IMR-90 (cell line): ENCODE data around the gene RPH3AL. TPM values are rescaled to one million over a fixed set of nuclear protein-coding genes. Genes with fewer than 3 reads are reported as not detected.

ENCODE experiments used
- ATAC-seq: fragments of 200-7000 bp; cut with Tn5 transposase; 2 replicates; pipeline ENCODE4 v1.9.1; 2020; ENCODE audit warnings: low read depth, mild to moderate bottlenecking, moderate library complexity
- BruUV-seq: library from RNA; stranded (reverse); fragments of 400-500 nt; replicated peaks from 2 replicates; lab custom pipeline; 2021; lab: Mats Ljungman, UMichigan
- CTCF ChIA-PET: fragments of 300-600 bp; formaldehyde crosslinking; extraction: SDS; loops from one replicate; lab custom pipeline; 2021; ENCODE audit warnings: antibody characterized with exemption; lab: Yijun Ruan, JAX
- POLR2A ChIA-PET: fragments of 300-600 bp; sonication (Branson Sonifier 250); formaldehyde crosslinking; loops from one replicate; lab custom pipeline; 2022; ENCODE audit warnings: antibody characterized with exemption; ENCODE audit not compliant: unreplicated experiment; lab: Charles Lee
- DNase-seq: peaks from one replicate; pipeline ENCODE4 v3.0.0; 2013
- H2AFZ ChIP-seq: replicated peaks from 2 replicates; pipeline ENCODE3; 2013; ENCODE audit warnings: low read length, mild to moderate bottlenecking; ENCODE audit not compliant: poor library complexity
- H2AK5ac ChIP-seq: 2 replicates; pipeline ENCODE4 v1.6.1; 2013; ENCODE audit warnings: low read depth, low read length, inconsistent platforms
- H2AK9ac ChIP-seq: replicated peaks from 2 replicates; pipeline ENCODE3; 2013; ENCODE audit warnings: mild to moderate bottlenecking, low read depth, low read length, moderate library complexity; ENCODE audit not compliant: poor library complexity
- H2BK120ac ChIP-seq: 2 replicates; pipeline ENCODE4 v1.6.1; 2013; ENCODE audit warnings: low read depth, low read length, inconsistent platforms
- H2BK15ac ChIP-seq: 3 replicates; pipeline ENCODE4 v1.6.1; 2013; ENCODE audit warnings: low read depth, low read length, inconsistent platforms
- H2BK20ac ChIP-seq: 2 replicates; pipeline ENCODE4 v1.6.1; 2013; ENCODE audit warnings: low read depth, mild to moderate bottlenecking, inconsistent platforms, low read length, moderate library complexity
- H2BK5ac ChIP-seq: 2 replicates; pipeline ENCODE4 v1.6.1; 2013; ENCODE audit warnings: mild to moderate bottlenecking, low read depth, low read length, inconsistent platforms; ENCODE audit not compliant: poor library complexity, severe bottlenecking
- H3K14ac ChIP-seq: replicated peaks from 2 replicates; pipeline ENCODE4 v1.6.1; 2013; ENCODE audit warnings: low read depth, low read length, inconsistent platforms
- H3K18ac ChIP-seq: 2 replicates; pipeline ENCODE4 v1.6.1; 2013; ENCODE audit warnings: low read depth, low read length, control low read depth
- H3K23ac ChIP-seq: 2 replicates; pipeline ENCODE4 v1.6.1; 2013; ENCODE audit warnings: low read depth, low read length, inconsistent platforms
- H3K27ac ChIP-seq: 2 replicates; pipeline ENCODE4 v1.5.1; 2013; ENCODE audit warnings: mild to moderate bottlenecking, control low read depth, low read length; ENCODE audit not compliant: insufficient read depth
- H3K27me3 ChIP-seq: 2 replicates; pipeline ENCODE4 v1.6.1; 2013; ENCODE audit warnings: low read length; ENCODE audit not compliant: control insufficient read depth, insufficient read depth
- H3K36me3 ChIP-seq: 2 replicates; pipeline ENCODE4 v1.6.1; 2013; ENCODE audit warnings: low read length, mixed read lengths; ENCODE audit not compliant: control insufficient read depth, insufficient read depth
- H3K4ac ChIP-seq: 2 replicates; pipeline ENCODE4 v1.6.1; 2013; ENCODE audit warnings: low read depth, low read length, inconsistent platforms
- H3K4me1 ChIP-seq: 2 replicates; pipeline ENCODE4 v1.6.1; 2013; ENCODE audit warnings: low read length, mixed read lengths; ENCODE audit not compliant: control insufficient read depth, insufficient read depth
- H3K4me2 ChIP-seq: 2 replicates; pipeline ENCODE4 v1.6.1; 2013; ENCODE audit warnings: low read depth, mild to moderate bottlenecking, control low read depth, low read length, moderate library complexity
- H3K4me3 ChIP-seq: 2 replicates; pipeline ENCODE4 v1.5.1; 2013; ENCODE audit warnings: low read depth, mild to moderate bottlenecking, control low read depth, low read length, moderate library complexity; ENCODE audit not compliant: insufficient read depth
- H3K56ac ChIP-seq: 2 replicates; pipeline ENCODE4 v1.6.1; 2013; ENCODE audit warnings: low read length, inconsistent platforms; ENCODE audit not compliant: insufficient read depth; ENCODE audit errors: extremely low read depth
- H3K79me1 ChIP-seq, 2 experiments: 2 replicates each; pipeline ENCODE4 v1.6.1; 2013; ENCODE audit warnings: low read length in 2 of 2, inconsistent platforms in 1 of 2, low read depth in 1 of 2
- H3K9ac ChIP-seq: 2 replicates; pipeline ENCODE4 v1.6.1; 2013; ENCODE audit warnings: low read depth, low read length, control low read depth
- H3K9me1 ChIP-seq: 2 replicates; pipeline ENCODE4 v1.6.1; 2013; ENCODE audit warnings: low read length, inconsistent platforms; ENCODE audit not compliant: insufficient read depth
- H3K9me3 ChIP-seq: 2 replicates; pipeline ENCODE4 v1.6.1; 2013; ENCODE audit warnings: low read length; ENCODE audit not compliant: control insufficient read depth, insufficient read depth
- H4K20me1 ChIP-seq: 2 replicates; pipeline ENCODE4 v1.6.1; 2013; ENCODE audit warnings: low read length, inconsistent platforms; ENCODE audit not compliant: insufficient read depth
- H4K5ac ChIP-seq: 2 replicates; pipeline ENCODE4 v1.6.1; 2013; ENCODE audit warnings: mild to moderate bottlenecking, low read depth, low read length, control low read depth
- H4K8ac ChIP-seq, 2 experiments: 2 replicates each; pipeline ENCODE4 v1.6.1; 2013; ENCODE audit warnings: low read depth in 2 of 2, low read length in 2 of 2, control low read depth in 1 of 2, inconsistent platforms in 1 of 2
- H4K91ac ChIP-seq: 2 replicates; pipeline ENCODE4 v1.6.1; 2013; ENCODE audit warnings: low read depth, low read length, inconsistent platforms; ENCODE audit not compliant: insufficient read depth
- BHLHE40 ChIP-seq: fragments of 150-350 bp; IDR thresholded peaks from 2 replicates; pipeline ENCODE4 v1.6.1; 2016; ENCODE audit warnings: mild to moderate bottlenecking, low read depth, low read length
- CEBPB ChIP-seq: IDR thresholded peaks from 2 replicates; pipeline ENCODE4 v1.6.1; 2012; ENCODE audit warnings: low read depth, low read length, improper control_type of control experiment
- CHD1 ChIP-seq: IDR thresholded peaks from 2 replicates; pipeline ENCODE4 v1.6.1; 2012; ENCODE audit warnings: low read depth, low read length, improper control_type of control experiment
- ELK1 ChIP-seq: fragments of 150-350 bp; IDR thresholded peaks from 2 replicates; pipeline ENCODE4 v1.6.1; 2016; ENCODE audit warnings: low read depth, mild to moderate bottlenecking, low read length, moderate library complexity, borderline replicate concordance
- FOS ChIP-seq: fragments of 150-350 bp; IDR thresholded peaks from 2 replicates; pipeline ENCODE4 v1.6.1; 2016; ENCODE audit warnings: low read depth, low read length
- MAFK ChIP-seq: IDR thresholded peaks from 2 replicates; pipeline ENCODE4 v1.6.1; 2012; ENCODE audit warnings: low read depth, low read length, improper control_type of control experiment
- MAZ ChIP-seq: IDR thresholded peaks from 2 replicates; pipeline ENCODE4 v1.6.1; 2012; ENCODE audit warnings: low read depth, mild to moderate bottlenecking, low read length, improper control_type of control experiment, moderate library complexity, borderline replicate concordance
- MXI1 ChIP-seq: IDR thresholded peaks from 2 replicates; pipeline ENCODE4 v1.6.1; 2012; ENCODE audit warnings: low read depth, mild to moderate bottlenecking, low read length, moderate library complexity, borderline replicate concordance
- NFE2L2 ChIP-seq: fragments of 150-350 bp; IDR thresholded peaks from 2 replicates; pipeline ENCODE4 v1.6.1; 2016; ENCODE audit warnings: low read depth, mild to moderate bottlenecking, low read length
- POLR2A ChIP-seq: IDR thresholded peaks from 2 replicates; pipeline ENCODE4 v1.6.1; 2012; ENCODE audit warnings: mild to moderate bottlenecking, low read depth, low read length
- RAD21 ChIP-seq: IDR thresholded peaks from 2 replicates; pipeline ENCODE4 v1.6.1; 2012; ENCODE audit warnings: low read length, improper control_type of control experiment
- RCOR1 ChIP-seq: IDR thresholded peaks from 2 replicates; pipeline ENCODE4 v1.6.1; 2012; ENCODE audit warnings: mild to moderate bottlenecking, low read length, improper control_type of control experiment; ENCODE audit not compliant: insufficient replicate concordance
- RFX5 ChIP-seq: IDR thresholded peaks from 2 replicates; pipeline ENCODE4 v1.8.0; 2012; ENCODE audit warnings: low read depth, mild to moderate bottlenecking, low read length, moderate library complexity
- SMC3 ChIP-seq: fragments of 150-350 bp; IDR thresholded peaks from 2 replicates; pipeline ENCODE4 v1.6.1; 2016; ENCODE audit warnings: low read depth, mild to moderate bottlenecking, antibody characterized with exemption, low read length, moderate library complexity
- USF2 ChIP-seq: fragments of 150-350 bp; IDR thresholded peaks from 2 replicates; pipeline ENCODE4 v1.6.1; 2017; ENCODE audit warnings: mild to moderate bottlenecking, antibody characterized with exemption, low read length, low read depth
- WGBS, 2 experiments: methylation state at CpG; one replicate each; pipeline versions ENCODE4 v1.1.5 to v1.1.7; 2013; ENCODE audit warnings: missing lambda C conversion rate in 2 of 2; ENCODE audit not compliant: insufficient read length in 1 of 2; ENCODE audit errors: extremely low coverage in 2 of 2; 5-methylcytosine and 5-hydroxymethylcytosine counted together
- dilution Hi-C: fragments of 300-500 bp; cut with HindIII; formaldehyde crosslinking; loops from one replicate; pipeline ENCODE4 v1.14.3; 2018; ENCODE audit warnings: low sequenced_read_pairs; ENCODE audit not compliant: unreplicated experiment
- in situ Hi-C: fragments of 300-500 bp; cut with MboI; formaldehyde crosslinking; loops from 3 replicates; pipeline ENCODE4 v1.14.3; 2019; ENCODE audit warnings: low sequenced_read_pairs, inconsistent platforms, mixed read lengths
- intact Hi-C: fragments of 100-400 bp; cut with micrococcal nuclease; formaldehyde crosslinking; loops from 2 replicates; pipeline ENCODE4 v1.10.0; 2022
- polyA plus RNA-seq, 3 experiments: library from polyadenylated mRNA; depleted of rRNA; stranded (reverse); fragments of >200 nt; gene quantifications; 2 replicates each; pipeline ENCODE4 v1.2.3, GENCODE V29; 2012; ENCODE audit warnings: low replicate concordance in 1 of 3
- total RNA-seq: library from RNA; depleted of rRNA; stranded (reverse); fragments of >200 nt; gene quantifications from 2 replicates; pipeline ENCODE4 v1.2.3, GENCODE V29; 2012

Gene RPH3AL
- total and polyA plus RNA-seq, 2 of the 4 experiments (the other 2 are of a cell fraction): 1.8 to 2.5 TPM

GRCh38 chr17:332558-333322 lies 19.9 kb downstream of the RPH3AL start:
- no peak overlapping the region for H3K18ac ChIP-seq
- H4K91ac ChIP-seq: no peak overlapping the region
- no peak overlapping the region for H3K9ac ChIP-seq
- no peak overlapping the region for H3K56ac ChIP-seq
- H2BK20ac ChIP-seq: no peak overlapping the region
- H3K4me1 ChIP-seq: peaks cover 3% of the 10 kb centered on the region; the same call in 1 of the 2 replicates
- H4K20me1 ChIP-seq: no peaks in the 10 kb centered on the region
- no peak overlapping the region for H3K4ac ChIP-seq
- intact Hi-C loops: no loop called here
- H3K23ac ChIP-seq: no peak overlapping the region
- no peak overlapping the region for H2BK5ac ChIP-seq
- H2BK15ac ChIP-seq: no peak overlapping the region
- no peak overlapping the region for H4K5ac ChIP-seq
- H2BK120ac ChIP-seq: no peak overlapping the region
- no peaks in the 10 kb centered on the region for H3K9me3 ChIP-seq
- in situ Hi-C loops: no loop called here
- no peak overlapping the region for H3K4me2 ChIP-seq
- ChIA-PET CTCF (no interaction called here), POLR2A (no interaction called here)
- H3K27ac ChIP-seq: no peak overlapping the region
- no peak overlapping the region for H2AK5ac ChIP-seq
- WGBS, 2 experiments: 67% methylated on average over 10 of the region's 34 CpGs; no CpG with 5 or more reads in 1 of the 2 experiments
- dilution Hi-C loops: no loop called here
- no TSS peak for BruUV-seq
- H2AK9ac ChIP-seq: no peak overlapping the region
- no peak overlapping the region for H4K8ac ChIP-seq
- peaks cover 31% of the 10 kb centered on the region; the same call in 1 of the 2 replicates for H3K27me3 ChIP-seq
- no peak overlapping the region for H2AFZ ChIP-seq
- H3K9me1 ChIP-seq: no peaks in the 10 kb centered on the region
- peak; percentile 42 for ATAC-seq
- no peaks in the 10 kb centered on the region for H3K36me3 ChIP-seq
- DNase-seq: peak; percentile 35
- no peak overlapping the region for H3K14ac ChIP-seq
- H3K4me3 ChIP-seq: no peak overlapping the region
- H3K79me1 ChIP-seq: no peaks in the 10 kb centered on the region
- TF ChIP-seq USF2 (no peak), FOS (no peak), RFX5 (no peak), ELK1 (no peak), MAFK (no peak), RCOR1 (no peak), SMC3 (no peak), NFE2L2 (no peak), RAD21 (no peak), POLR2A (no peak), BHLHE40 (no peak), MXI1 (no peak), MAZ (no peak), CEBPB (no peak), CHD1 (no peak)
